GM12878 (cell line): Measurements from ENCODE around the gene RUNX3. TPM values are rescaled to one million over a fixed set of nuclear protein-coding genes. Genes with fewer than 3 reads are reported as not detected.
A peak's percentile ranks its signal among the peaks of the same experiment; 100 is the strongest.

Experiments
- ATF2 ChIP-seq: IDR thresholded peaks from 2 replicates; pipeline ENCODE4 v1.6.1; 2012; ENCODE audit warnings: low read length, inconsistent platforms
- BCL11A ChIP-seq: IDR thresholded peaks from 2 replicates; pipeline ENCODE4 v1.6.1; 2011; ENCODE audit warnings: low read depth, low read length
- BCLAF1 ChIP-seq: fragments of 450-650 bp; IDR thresholded peaks from 2 replicates; pipeline ENCODE4 v1.6.1; 2017; ENCODE audit warnings: antibody characterized with exemption, mild to moderate bottlenecking, moderate library complexity
- BHLHE40 ChIP-seq, 2 experiments: fragments of 450-650 bp in 1 of 2; IDR thresholded peaks; 2 replicates each; pipeline ENCODE4 v1.6.1; 2011 to 2017; ENCODE audit warnings: low read depth in 2 of 2, borderline replicate concordance in 1 of 2, improper control_type of control experiment in 1 of 2, low read length in 1 of 2, mild to moderate bottlenecking in 1 of 2
- CHD1 ChIP-seq: IDR thresholded peaks from 2 replicates; pipeline ENCODE4 v1.6.1; 2012; ENCODE audit warnings: low read depth, low read length, improper control_type of control experiment
- CHD4 ChIP-seq: fragments of 200-600 bp; sonication (generic); IDR thresholded peaks from 2 replicates; pipeline ENCODE4 v1.6.1; 2016; ENCODE audit warnings: mild to moderate bottlenecking
- CUX1 ChIP-seq: IDR thresholded peaks from 2 replicates; pipeline ENCODE4 v1.6.1; 2012; ENCODE audit warnings: improper control_type of control experiment, low read depth, low read length; ENCODE audit not compliant: insufficient replicate concordance
- DPF2 ChIP-seq: fragments of 450-650 bp; IDR thresholded peaks from 2 replicates; pipeline ENCODE4 v1.6.1; 2017; ENCODE audit warnings: mild to moderate bottlenecking
- MAX ChIP-seq: IDR thresholded peaks from 2 replicates; pipeline ENCODE4 v1.6.1; 2012; ENCODE audit warnings: low read depth, low read length, improper control_type of control experiment
- MEF2A ChIP-seq: IDR thresholded peaks from 2 replicates; pipeline ENCODE4 v1.6.1; 2011; ENCODE audit warnings: low read depth, mild to moderate bottlenecking, low read length, moderate library complexity; ENCODE audit not compliant: insufficient read depth
- MTA3 ChIP-seq: IDR thresholded peaks from 2 replicates; pipeline ENCODE4 v1.6.1; 2012; ENCODE audit warnings: low read length, inconsistent platforms, borderline replicate concordance
- NRF1 ChIP-seq: conservative IDR thresholded peaks from 2 replicates; pipeline ENCODE4 v1.6.1; 2011; ENCODE audit warnings: mild to moderate bottlenecking, low read depth, low read length, improper control_type of control experiment
- PML ChIP-seq: IDR thresholded peaks from 2 replicates; pipeline ENCODE4 v1.6.1; 2012; ENCODE audit warnings: low read length, inconsistent platforms
- RFX5 ChIP-seq: IDR thresholded peaks from 2 replicates; pipeline ENCODE4 v1.6.1; 2011; ENCODE audit warnings: low read depth, low read length, improper control_type of control experiment
- SKIL ChIP-seq: fragments of 450-650 bp; IDR thresholded peaks from 2 replicates; pipeline ENCODE4 v1.6.1; 2017; ENCODE audit warnings: mild to moderate bottlenecking, low read depth, inconsistent platforms; ENCODE audit not compliant: poor library complexity, severe bottlenecking
- ZNF274 ChIP-seq: IDR thresholded peaks from one replicate; pipeline ENCODE4 v1.8.0; 2011; ENCODE audit not compliant: insufficient read length, insufficient read depth
- ZSCAN29 ChIP-seq: fragments of 450-650 bp; IDR thresholded peaks from 2 replicates; pipeline ENCODE4 v1.6.1; 2017; ENCODE audit warnings: mild to moderate bottlenecking, moderate library complexity
- polyA plus RNA-seq, 11 experiments: library from polyadenylated mRNA; depleted of rRNA in 4 of 11; unstranded in 6 of 11; stranded (reverse) in 5 of 11; fragments of >200 nt; fragmentation: Nextera tagmentation in 4 of 11; fragmentation: Illumina TruSeq in 1 of 11; extraction: Ambion mirVana in 4 of 11; extraction: Trizol in 1 of 11; gene quantifications; 1 replicate in 1 of 11; 2 replicates in 10 of 11; pipeline versions ENCODE4 v1.2.1 to v1.2.3, GENCODE V29; 2011 to 2016; ENCODE audit warnings: inconsistent platforms in 2 of 11, missing spikeins in 2 of 11, low read depth in 1 of 11
- total RNA-seq, 4 experiments: library from RNA; depleted of rRNA in 3 of 4; stranded (reverse); fragments of >200 nt in 3 of 4; fragmentation: Illumina TruSeq in 1 of 4; extraction: Trizol in 1 of 4; gene quantifications; 2 replicates each; pipeline versions ENCODE4 v1.2.1 to v1.2.3, GENCODE V29; 2013 to 2021

Gene RUNX3
- total and polyA plus RNA-seq, 10 of the 15 experiments (the other 5 are each of a cell fraction or from before 2014, with no cell fraction given) = 19.0 to 151 (median 31.4) TPM

- TF ChIP-seq BCLAF1 (no peak), DPF2 (no peak; the same call in 1 of the 2 replicates), CHD4 (no peak), BHLHE40 (IDR thresholded peaks at IDR 0.05; ENCODE audit: borderline replicate concordance in 1 of 2, low read depth in 2 of 2, low read length in 1 of 2) (peak; percentile 42 to 56; a peak in 2 of 4 replicates), MTA3 (no peak; the same call in 1 of the 2 replicates), CHD1 (no peak), ZSCAN29 (no peak), RFX5 (no peak), NRF1 (no peak), MEF2A (peak; percentile 44; the same call in 1 of the 2 replicates), ATF2 (peak; percentile 47; the same call in 1 of the 2 replicates), PML (peak; percentile 52; the same call in 1 of the 2 replicates), ZNF274 (no peak), BCL11A (0 out of 2 replicates have a peak, but pooled peaks have one; percentile 33), CUX1 (no peak), SKIL (peak; percentile 25), MAX (no peak; the same call in 1 of the 2 replicates)
Observed at GRCh38 chr1:24935615-24936484, 5.8 kb upstream of the RUNX3 start (continued).
